Activated T-cell treated with anti-CD3 and anti-CD28 coated beads, Interleukin-2, amount 50 U/mL, for 1 hour (primary cell): Measurements from ENCODE around the gene GALK1.
"Not testable (repeated sequence)": the region's sequence is repeated elsewhere in the genome, so short reads cannot be mapped to it uniquely, and the experiment has no call there.

Source experiments
- DNase-seq: peaks from one replicate; pipeline ENCODE4 v3.0.0-alpha.2; 2020

Gene GALK1

GRCh38 chr17:75764711-75765421 is at the start of gene GALK1:
TSS of gene GALK1 (minus strand) at chr17:75765192. CDS start at chr17:75765136, 56 bp downstream.
- peak; percentile 77 for DNase-seq

DNA sequence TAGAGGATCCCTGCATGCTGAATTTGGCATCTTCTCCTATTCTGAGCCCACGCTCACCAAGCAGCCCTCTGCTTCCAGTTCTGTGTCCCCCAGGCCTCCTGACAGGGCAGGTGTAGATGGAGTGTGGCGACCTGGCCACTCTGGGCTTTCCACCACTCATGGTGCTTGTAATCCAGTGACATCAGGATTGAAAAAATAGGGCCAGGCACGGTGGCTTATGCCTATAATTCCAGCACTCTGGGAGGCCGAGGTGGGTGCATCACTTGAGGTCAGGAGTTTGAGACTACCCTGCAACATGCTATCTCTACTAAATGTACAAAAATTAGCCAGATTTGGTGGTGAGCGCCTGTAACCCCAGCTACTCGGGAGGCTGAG is 49.0 kb upstream of the GALK1 start:
- no peak for DNase-seq

DNA sequence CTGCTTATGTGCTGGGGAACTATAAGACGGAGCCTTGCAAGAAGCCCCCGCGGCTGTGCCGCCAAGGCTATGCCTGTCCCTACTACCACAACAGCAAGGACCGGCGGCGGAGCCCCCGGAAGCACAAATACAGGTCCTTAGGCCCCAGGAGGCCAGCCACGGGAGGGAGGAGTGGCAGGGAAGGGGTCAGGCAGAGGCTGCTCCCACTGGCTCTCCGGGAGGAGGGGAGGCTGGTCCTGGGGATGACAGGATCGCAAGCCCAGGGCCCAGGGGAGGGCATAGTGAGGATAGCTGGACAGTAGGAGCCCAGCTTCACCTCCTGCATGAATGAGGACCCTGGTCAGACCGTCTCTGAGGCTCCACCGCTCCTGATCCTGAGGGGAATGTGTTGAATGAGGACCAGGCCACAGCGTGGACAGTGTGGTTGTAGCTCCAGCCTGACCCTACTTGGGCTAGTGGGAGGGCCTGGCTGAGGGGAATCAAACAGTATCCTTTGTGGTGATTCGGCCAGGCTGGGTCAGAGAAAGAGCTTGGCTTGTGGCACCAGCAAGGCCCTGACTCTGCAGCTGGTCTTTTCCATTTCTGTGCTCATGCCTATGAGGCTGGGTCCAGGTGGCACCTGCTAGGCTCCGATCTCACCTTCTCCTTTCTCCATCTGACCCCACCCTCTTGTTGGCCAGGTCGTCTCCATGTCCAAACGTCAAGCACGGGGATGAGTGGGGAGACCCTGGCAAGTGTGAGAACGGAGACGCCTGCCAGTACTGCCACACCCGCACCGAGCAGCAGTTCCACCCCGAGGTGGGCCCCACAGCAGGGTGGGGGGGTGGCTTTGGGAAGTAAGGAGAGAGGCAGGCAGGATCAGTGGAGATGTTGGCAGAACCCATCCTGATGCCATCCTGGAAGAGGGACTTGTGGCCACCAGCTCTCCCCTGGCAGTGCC is 48.4 kb upstream of the GALK1 start:
- no peak for DNase-seq

GRCh38 chr17:75812096-75813013 is 47.4 kb upstream of the GALK1 start:
- DNase-seq, result no peak

DNA sequence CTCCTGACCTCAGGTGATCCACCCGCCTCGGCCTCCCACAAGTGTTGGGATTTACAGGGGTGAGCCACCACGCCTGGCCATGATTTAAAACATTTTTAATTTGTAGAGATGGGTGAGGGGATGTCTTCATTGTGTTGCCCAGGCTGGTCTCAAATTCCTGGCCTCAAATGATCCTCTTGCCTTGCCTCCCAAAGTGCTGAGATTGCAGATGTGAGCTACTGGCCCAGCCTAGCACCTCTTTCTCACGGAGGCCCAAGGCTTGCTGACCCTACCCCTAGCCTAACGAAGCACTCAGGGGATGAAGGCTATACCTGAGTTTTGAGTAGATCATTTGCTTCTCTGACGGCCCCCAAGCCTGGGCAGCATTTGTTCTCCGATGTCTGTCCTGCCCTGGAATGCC is 46.2 kb upstream of the GALK1 start:
- DNase-seq, result no peak

DNA sequence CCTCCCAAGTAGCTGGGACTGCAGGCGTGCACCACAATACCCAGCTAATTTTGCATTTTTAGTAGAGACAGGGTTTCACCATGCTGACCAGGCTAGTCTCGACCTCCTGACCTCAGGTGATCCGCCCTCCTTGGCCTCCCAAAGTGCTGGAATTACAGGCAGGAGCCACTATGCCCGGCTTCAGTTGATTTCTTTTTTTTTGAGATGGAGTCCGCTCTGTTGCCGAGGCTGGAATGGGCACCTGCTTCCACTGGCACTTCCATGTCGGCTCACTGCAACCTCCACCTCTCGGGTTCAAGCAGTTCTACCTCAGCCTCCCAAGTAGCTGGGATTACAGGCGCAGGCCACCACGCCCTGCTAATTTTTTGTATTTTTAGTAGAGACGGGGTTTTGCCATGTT is 45.8 kb upstream of the GALK1 start:
- DNase-seq, result not testable (repeated sequence)

DNA sequence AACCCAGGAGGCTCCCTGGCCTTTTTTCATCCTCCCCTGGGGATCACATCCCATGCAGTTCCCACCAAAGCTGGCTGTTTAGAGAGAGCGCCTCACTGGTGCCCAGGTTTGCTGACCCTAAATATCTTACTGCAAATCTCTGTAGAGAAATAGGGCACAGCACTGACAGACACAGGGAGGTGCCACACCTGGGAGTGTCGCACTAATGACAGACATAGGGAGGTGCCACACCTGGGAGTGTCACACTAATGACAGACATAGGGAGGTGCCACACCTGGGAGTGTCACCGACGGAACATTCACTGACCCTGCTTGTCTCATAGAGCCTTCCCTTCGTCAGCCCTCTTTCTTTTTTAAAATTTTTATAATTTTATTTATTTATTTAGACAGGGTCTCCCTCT is 45.2 kb upstream of the GALK1 start:
- DNase-seq, result no peak

- no peak for DNase-seq
Measured at GRCh38 chr17:75809631-75810111, 44.7 kb upstream of the GALK1 start.

DNA sequence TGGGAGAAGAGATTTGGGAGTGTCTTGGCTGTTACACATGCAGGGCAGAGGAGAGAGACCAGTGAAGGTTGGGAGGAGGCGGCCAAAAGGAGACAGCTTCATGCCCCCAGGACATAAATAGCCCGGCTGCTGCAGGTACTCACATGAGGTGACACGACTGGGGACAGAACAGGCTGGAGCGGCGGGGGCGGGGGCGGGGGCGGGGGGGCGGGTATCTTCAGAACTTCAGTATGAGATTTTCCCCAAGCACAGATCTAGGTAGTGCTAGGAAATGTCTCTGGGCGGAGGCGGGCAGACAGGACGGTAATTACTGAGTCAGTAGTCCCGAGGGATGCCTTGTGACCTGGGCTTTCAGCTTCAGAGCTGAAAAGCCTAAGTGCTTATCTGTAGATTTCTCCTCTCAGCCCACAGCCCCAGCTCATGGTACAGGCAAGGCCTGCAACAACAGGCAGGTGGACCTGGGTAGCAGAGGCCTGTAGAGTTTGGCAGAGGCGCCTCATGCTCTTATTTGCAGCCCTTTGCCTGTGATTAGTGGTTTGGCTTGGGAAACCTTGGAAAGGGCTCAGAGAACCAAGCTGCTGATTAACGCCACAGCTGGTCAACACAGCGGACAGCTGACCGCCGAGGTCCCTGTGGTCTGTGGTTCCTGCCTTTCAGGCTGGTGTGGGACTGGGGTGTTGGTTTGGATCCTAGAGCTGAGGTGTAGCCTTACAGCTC is 44.1 kb upstream of the GALK1 start:
- no peak for DNase-seq

GRCh38 chr17:75808549-75808904 is 43.5 kb upstream of the GALK1 start:
- no peak for DNase-seq

- no peak for DNase-seq
Measured at GRCh38 chr17:75807861-75808260, 42.9 kb upstream of the GALK1 start.

DNA sequence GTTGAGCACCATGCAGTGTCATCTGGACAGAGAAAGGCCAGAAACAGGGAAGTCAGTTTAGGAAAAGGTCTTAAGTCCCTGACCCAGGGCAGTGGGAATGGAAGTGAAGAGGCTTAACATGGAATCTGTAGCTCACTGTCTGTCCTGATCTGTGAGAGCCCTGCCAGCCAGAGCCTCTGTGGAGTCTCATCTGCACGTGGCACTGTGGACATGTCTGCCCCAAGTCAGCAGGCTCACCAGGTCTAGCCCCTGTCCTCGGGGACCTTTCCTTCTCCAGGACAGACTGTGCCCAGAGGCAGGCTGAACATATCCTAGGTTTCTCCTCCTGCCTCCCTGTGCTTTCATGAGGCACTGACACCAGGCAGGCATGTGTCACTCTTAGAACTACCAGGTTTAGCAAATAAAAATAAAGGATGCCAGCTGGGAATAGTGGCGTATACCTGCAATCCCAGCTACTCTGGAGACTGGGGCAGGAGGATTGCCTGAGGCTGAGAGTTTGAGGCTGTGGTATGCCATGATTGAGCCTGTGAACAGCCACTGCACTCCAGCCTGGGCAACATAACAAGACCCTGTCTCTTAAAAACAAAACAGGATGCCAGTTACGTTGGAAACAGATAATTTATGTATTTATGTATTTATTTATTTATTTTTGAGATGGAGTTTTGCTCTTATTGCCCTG is 42.0 kb upstream of the GALK1 start:
- no peak for DNase-seq

DNA sequence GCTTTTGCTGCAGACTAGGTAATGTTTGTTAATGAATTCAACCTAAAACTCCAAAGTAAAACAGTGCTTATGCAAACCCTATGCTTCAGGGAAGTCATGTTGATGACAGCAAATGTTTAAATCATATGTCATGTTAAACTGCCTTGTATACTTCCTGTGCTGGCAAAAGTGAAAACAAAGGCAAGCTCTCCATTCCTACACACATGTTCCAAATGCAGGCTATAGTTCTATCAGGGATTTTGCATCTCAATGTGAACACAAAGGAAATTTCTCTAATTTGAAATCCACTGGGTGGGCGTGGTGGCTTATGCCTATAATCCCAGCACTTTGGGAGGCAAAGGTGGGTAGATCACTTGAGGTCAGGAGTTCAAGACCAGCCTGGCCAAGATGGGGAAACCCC is 38.9 kb upstream of the GALK1 start:
- no peak for DNase-seq

DNA sequence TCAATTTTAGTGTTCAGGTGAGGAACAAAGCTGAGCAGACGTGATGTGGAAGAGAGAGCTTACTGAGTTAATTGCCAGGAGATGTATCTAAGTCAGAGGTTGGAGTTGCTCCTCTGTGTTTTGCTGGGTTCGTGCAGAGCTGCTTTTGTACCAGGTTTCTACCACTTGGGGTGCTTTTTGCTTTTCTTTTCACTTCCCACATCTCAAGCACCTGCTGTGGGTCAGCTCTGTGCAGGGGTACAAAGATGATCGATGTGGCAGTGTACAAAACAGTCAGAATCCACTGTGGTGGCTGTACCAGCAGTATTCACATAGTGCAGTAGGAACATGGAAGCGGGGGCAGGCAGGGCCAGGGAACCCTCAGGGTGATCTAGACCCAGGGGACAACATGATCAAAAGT is 34.4 kb upstream of the GALK1 start:
- no peak for DNase-seq

DNA sequence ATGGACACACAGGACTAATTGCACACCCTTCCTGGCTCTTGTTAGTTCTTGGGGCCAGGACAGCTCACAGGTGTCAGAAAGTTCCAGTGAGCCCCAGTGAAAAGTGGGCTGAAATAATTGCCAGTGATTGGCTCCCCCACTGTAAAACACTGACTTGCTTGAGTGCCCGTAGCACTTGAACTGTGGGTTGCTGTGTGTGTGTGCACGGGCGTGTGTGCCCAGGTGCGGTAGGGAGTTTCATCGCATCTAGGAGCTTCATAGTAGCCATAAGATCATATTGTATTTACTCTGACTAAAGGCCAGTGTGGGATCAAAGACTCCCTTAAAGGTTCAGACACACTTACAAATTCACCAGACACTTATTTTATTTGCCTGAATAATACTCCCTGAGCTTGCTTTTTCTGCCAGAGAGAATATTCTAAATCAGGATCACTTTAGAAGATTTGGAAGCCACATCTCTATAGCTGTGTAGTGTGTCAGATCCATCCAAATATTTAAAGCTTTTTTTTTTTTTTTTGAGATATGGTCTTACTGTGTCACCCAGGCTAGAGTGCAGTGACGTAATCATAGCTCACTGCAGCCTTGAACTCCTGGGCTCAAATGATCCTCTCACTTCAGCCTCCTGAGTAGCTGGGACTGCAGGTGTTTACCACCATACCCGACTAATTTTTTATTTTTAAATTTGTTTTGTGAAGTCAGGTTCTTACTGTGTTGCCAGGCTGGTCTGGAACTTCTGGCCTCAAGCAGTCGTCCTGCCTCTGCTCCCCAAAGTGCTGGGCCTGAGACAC is 31.0 kb upstream of the GALK1 start:
- DNase-seq, result no peak

DNA sequence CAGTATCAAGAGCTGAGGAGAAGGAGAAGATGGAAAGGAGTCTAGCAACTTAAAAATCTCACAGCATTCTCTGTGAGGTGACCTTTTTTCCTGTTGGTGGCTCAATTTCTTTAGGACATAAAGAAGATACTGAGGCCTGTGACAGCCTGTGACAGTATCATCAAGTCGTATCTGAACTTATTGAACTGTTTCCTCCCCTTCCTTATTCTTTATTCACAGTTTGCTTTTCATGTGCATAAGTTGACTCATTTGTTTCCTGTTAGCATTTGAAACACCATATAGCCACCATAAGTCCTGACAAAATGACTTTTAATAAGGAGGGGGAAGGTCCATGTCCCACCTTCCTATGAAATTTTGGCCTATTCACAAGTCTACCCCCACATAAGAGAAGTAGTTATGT is 28.5 kb upstream of the GALK1 start:
- DNase-seq, result no peak

GRCh38 chr17:75791254-75791653 is 26.3 kb upstream of the GALK1 start:
- no peak for DNase-seq

DNA sequence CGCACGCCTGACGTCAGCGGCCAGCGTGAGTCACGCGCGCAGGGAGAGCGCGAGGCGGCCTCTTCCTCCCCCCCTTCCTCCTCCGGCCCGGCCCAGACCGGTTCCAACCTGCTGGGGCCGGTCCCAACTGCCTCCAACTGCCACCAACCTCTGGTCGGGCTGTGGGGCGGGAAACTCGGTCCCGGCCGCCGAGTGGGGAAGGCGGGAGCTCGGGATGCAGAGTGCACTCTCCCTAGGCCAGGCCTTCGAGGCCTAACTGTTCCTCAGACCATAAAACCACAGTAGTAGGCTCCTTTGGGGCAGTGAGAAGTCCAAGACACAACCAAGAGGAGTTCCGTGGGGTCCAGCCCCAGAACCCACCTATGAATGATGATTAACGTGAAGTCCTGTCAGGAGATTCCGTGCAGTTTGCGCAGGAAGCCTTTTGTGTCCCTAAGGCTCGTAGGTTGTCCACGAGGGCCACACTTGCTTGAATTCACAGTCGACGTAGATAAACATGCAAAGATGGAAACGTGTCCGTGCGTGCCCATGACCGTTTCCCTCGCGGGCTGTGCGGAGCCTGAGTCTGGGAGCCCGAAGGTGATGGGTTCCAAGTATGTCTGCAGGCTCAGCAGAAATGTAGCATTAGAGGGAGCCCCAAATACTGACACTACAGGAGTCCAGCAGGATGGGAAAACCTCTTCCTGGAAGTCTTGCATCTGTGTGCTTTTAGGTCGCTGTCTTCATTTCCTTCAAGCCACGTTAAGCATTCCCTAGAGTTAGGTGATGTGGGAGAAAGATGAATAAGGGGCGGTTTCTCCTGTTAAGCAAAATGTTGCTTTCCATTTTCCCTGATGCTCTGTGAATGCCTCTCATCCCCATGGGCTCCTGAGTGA is 20.3 kb upstream of the GALK1 start:
- no peak for DNase-seq

- DNase-seq, result peak; percentile 94
Measured at GRCh38 chr17:75784473-75785015, 19.6 kb upstream of the GALK1 start, which contains the start of gene UNK. TSS of gene UNK (plus strand) at chr17:75784806. CDS start at chr17:75784881, 75 bp downstream.
